AG04450 (cell line): ENCODE results near the gene MEOX1. TPM values are rescaled to one million over a fixed set of nuclear protein-coding genes. Genes with fewer than 3 reads are reported as not detected.

ENCODE experiments used
- CTCF ChIA-PET: fragments of 300-600, 350-600 bp; formaldehyde crosslinking; extraction: SDS; loops from one replicate; lab custom pipeline; 2022; ENCODE audit warnings: antibody characterized with exemption, inconsistent platforms; lab: Charles Lee
- POLR2A ChIA-PET: fragments of 350-600 bp; formaldehyde crosslinking; extraction: SDS; loops from one replicate; lab custom pipeline; 2021; ENCODE audit warnings: antibody characterized with exemption, inconsistent platforms; lab: Yijun Ruan, JAX
- DNase-seq: peaks from one replicate; pipeline ENCODE4 v3.0.0-alpha.2; 2011; ENCODE audit warnings: low read depth, low spot score
- H3K27ac ChIP-seq: one replicate; pipeline ENCODE4 v1.5.1; 2012; ENCODE audit warnings: low read depth, low read length, control low read depth
- H3K27me3 ChIP-seq: one replicate; pipeline ENCODE4 v1.6.0; 2012; ENCODE audit warnings: low read length; ENCODE audit not compliant: control insufficient read depth, insufficient read depth
- H3K4me3 ChIP-seq: 2 replicates; pipeline ENCODE4 v1.5.1; 2011; ENCODE audit warnings: mild to moderate bottlenecking, low read depth, low read length, control low read depth
- H3K9me3 ChIP-seq: 2 replicates; pipeline ENCODE4 v1.5.1; 2012; ENCODE audit warnings: low read length; ENCODE audit not compliant: control insufficient read depth, insufficient read depth
- CTCF ChIP-seq: IDR thresholded peaks from 2 replicates; pipeline ENCODE4 v1.5.1; 2011; ENCODE audit warnings: low read depth, low read length, control low read depth, inconsistent platforms
- polyA plus RNA-seq: library from polyadenylated mRNA; depleted of rRNA; stranded (reverse); fragments of >200 nt; gene quantifications from 2 replicates; pipeline ENCODE4 v1.2.3, GENCODE V29; 2011

MEOX1 gene
- polyA plus RNA-seq, 1 experiment, result 0.07 TPM

- ChIA-PET POLR2A (interaction anchor here (0.6 kb wide), 1 partner anchor 595 kb away, joined by 3 read pairs; the partner anchor contains the start of gene IFI35), CTCF (interaction anchor here (0.5 to 2.0 kb wide), 3 partner anchors 10 to 28 kb away, joined by 3 to 5 read pairs (median 5); no protein-coding TSS in a partner anchor)
- H3K27me3 ChIP-seq, result peaks cover 4% of the 10 kb centered on the region
- H3K9me3 ChIP-seq, result no peaks in the 10 kb centered on the region
- TF ChIP-seq CTCF, result no peak
- H3K4me3 ChIP-seq, result no peak overlapping the region
- DNase-seq, result no peak
- peak overlapping the region; percentile 11 for H3K27ac ChIP-seq
Observed at GRCh38 chr17:43601280-43602039, 60.3 kb downstream of the MEOX1 start.

- ChIA-PET POLR2A (interaction anchor here (0.5 kb wide), 1 partner anchor 27 kb away, joined by 3 read pairs; no protein-coding TSS in a partner anchor), CTCF (no interaction called here)
- TF ChIP-seq CTCF, result no peak
- Histone ChIP-seq H3K27ac (no peak overlapping the region), H3K4me3 (no peak overlapping the region), H3K27me3 (peaks cover under 1% of the 10 kb centered on the region), H3K9me3 (no peaks in the 10 kb centered on the region)
- DNase-seq, result peak; percentile 54
Observed at GRCh38 chr17:43599835-43600234, 61.9 kb downstream of the MEOX1 start.

- no peak overlapping the region for H3K4me3 ChIP-seq
- POLR2A ChIA-PET, result no interaction called here
- no peak for DNase-seq
- CTCF ChIA-PET, result no interaction called here
- no peak overlapping the region for H3K27ac ChIP-seq
- TF ChIP-seq CTCF, result no peak
- H3K9me3 ChIP-seq, result no peaks in the 10 kb centered on the region
- H3K27me3 ChIP-seq, result no peaks in the 10 kb centered on the region
Observed at GRCh38 chr17:43599046-43599395, 62.7 kb downstream of the MEOX1 start.

- Histone ChIP-seq H3K4me3 (no peak overlapping the region), H3K27ac (no peak overlapping the region), H3K9me3 (no peaks in the 10 kb centered on the region), H3K27me3 (no peaks in the 10 kb centered on the region)
- no peak for TF ChIP-seq CTCF
- ChIA-PET CTCF (no interaction called here), POLR2A (no interaction called here)
- no peak for DNase-seq
Observed at GRCh38 chr17:43598357-43599045, 63.2 kb downstream of the MEOX1 start.
